Skeletal muscle satellite cell (primary cell): Measurements from ENCODE around the gene BRPF1.

Source experiments
- H3K27me3 ChIP-seq: 2 replicates; pipeline ENCODE4 v1.7.0; 2013; ENCODE audit warnings: low read length; ENCODE audit not compliant: control insufficient read depth, insufficient read depth
- H3K36me3 ChIP-seq: 2 replicates; pipeline ENCODE4 v1.7.0; 2013; ENCODE audit warnings: mild to moderate bottlenecking, control low read depth, low read length; ENCODE audit not compliant: insufficient read depth
- H3K4me1 ChIP-seq: 2 replicates; pipeline ENCODE4 v1.7.0; 2013; ENCODE audit warnings: low read length; ENCODE audit not compliant: control insufficient read depth, insufficient read depth
- H3K4me2 ChIP-seq: 2 replicates; pipeline ENCODE4 v1.7.0; 2013; ENCODE audit warnings: mild to moderate bottlenecking, low read length
- H3K4me3 ChIP-seq: 2 replicates; pipeline ENCODE4 v1.7.0; 2013; ENCODE audit warnings: low read length
- H3K9ac ChIP-seq: 2 replicates; pipeline ENCODE4 v1.7.0; 2013; ENCODE audit warnings: mild to moderate bottlenecking, low read depth, low read length, moderate library complexity
- H3K9me3 ChIP-seq: replicated peaks from 2 replicates; pipeline ENCODE4 v1.7.0; 2013; ENCODE audit warnings: mild to moderate bottlenecking, control low read depth, low read length

The BRPF1 gene

DNA sequence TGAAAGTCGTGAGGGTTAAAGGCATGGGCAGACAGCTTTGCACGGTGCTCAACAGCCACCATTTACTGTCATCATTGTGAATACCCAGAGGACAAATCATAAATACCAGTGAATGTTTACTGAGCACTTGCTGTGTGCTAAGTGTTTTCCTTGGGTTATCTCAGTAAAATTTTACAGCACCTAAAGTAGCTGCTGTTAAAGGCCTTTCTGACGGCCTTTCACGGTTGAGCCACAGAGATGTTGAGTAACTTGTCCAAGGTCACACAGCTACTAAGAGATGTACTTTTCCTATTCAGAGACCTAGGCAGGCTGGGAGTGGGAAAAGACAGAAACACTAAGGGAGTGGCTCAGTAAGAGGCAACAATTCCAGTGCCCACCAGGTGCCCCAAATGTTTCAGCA is 28.3 kb upstream of the BRPF1 start:
- H3K27me3 ChIP-seq, result peaks cover 22% of the 10 kb centered on the region
- H3K4me2 ChIP-seq, result no peak overlapping the region
- H3K9ac ChIP-seq, result no peak overlapping the region
- H3K9me3 ChIP-seq, result no peaks in the 10 kb centered on the region
- peaks cover 6% of the 10 kb centered on the region for H3K36me3 ChIP-seq
- no peak overlapping the region for H3K4me3 ChIP-seq
- H3K4me1 ChIP-seq, result peaks cover 11% of the 10 kb centered on the region

DNA sequence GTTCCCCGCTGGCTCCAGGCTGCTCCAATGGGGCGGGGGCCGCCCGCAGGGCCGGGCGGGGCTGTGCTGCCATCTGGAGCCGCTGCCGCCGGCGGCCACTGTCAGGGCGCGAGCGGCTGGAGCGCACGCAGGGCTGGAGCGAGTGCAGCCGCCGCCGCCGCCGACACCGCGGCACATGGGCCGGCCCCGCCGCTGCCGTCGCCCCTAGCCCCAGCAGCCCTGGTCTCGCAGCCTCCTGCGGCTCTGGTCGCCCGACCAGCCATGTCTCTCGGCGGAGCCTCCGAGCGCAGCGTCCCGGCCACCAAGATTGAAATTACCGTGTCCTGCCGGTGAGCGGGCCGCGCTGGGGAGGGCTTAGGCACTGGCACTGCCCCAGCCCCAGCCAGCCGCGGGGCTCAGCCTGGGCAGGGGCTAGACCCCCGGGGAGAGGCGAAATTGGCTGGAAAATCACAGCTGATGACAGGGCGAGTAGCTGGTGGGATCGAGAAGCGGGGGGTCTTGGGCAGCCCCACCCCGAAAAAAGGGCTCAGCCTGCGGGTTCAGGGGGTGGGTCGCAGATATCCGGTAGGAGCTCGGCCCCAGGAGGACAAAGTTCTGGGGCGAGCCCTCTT is 27.7 kb upstream of the BRPF1 start, which contains the start of gene CPNE9:
CPNE9 (plus strand) TSS at position 98 of the 611 bp plus-strand sequence; CDS start at position 262, 164 bp downstream.
- Histone ChIP-seq H3K36me3 (peaks cover 6% of the 10 kb centered on the region), H3K4me1 (peaks cover 11% of the 10 kb centered on the region), H3K27me3 (peaks cover 22% of the 10 kb centered on the region), H3K9me3 (no peaks in the 10 kb centered on the region), H3K4me3 (peak within 1 kb of the TSS; percentile 59), H3K4me2 (peak within 1 kb of the TSS; percentile 84), H3K9ac (no peak within 1 kb of the TSS)

DNA sequence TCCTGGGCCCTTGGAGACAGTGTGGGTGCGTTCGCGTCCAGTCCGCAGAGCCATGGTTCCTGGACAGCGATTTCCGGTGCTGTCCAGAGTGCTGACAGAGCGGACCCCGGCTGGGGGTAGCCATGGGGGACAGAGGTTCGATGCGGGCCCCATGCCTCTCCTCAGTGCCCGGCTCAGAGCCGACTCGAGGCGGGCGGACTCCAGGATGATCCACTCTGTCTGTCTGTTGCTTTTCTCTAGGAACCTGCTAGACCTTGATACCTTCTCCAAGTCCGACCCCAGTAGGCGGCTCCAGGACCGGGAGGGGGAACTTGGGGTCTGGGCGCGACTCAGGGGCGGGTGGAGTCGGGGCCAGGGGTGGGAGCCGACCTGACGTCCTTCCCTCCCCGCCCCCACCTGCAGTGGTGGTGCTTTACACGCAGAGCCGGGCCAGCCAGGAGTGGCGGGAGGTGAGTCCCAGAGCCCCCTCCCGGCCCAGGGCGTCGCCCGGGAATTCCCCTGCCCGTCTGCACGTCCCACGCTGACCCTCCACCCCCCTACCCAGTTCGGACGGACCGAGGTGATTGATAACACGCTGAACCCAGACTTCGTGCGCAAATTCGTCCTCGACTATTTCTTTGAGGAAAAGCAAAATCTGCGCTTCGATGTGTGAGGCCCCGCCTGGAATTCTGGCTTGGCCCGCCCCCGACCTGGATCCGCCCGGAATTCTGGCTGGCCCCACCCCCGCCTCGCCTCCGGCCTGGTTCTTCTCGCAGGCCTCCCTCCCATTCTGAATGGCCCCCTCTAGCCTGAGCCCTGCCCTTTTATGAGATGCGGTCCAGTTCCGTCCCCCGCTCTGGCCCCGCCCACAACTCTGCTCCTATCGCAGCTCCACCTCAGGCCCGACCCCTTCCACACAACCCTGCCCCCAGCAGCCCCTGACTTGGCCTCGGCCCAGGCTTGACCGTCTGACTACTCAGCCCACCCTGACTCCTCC is 26.9 kb upstream of the BRPF1 start:
- Histone ChIP-seq H3K4me3 (peak overlapping the region; percentile 59), H3K9ac (no peak overlapping the region), H3K9me3 (no peaks in the 10 kb centered on the region)

DNA sequence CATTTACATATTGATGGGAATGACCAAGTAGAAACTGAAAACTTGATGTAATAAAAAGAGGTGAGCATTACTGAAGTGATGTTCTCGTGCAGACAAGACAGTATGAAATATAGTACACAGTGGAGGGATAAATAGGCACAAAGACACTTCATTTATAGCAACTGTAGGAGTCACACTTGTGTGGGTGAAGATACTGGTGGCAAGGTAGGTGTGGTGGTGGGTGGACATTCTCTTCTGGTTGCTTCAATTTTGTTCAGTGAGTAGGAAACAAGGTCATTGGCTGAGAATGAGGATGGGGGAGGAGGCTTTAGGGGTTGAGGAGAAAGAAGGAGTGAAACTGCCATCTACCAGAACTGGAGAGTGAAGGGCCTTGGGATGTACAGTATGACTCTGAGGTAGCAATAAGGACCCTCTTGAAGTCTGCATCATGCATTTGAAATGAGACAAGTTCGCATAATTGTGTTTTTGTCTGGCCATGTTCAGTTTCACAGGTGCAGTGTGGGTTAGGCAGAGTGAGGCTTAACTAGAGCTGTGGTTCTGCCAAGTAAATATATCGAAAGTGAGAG is 21.3 kb upstream of the BRPF1 start:
- H3K27me3 ChIP-seq, result peaks cover 38% of the 10 kb centered on the region
- no peak overlapping the region for H3K9ac ChIP-seq
- H3K9me3 ChIP-seq, result no peaks in the 10 kb centered on the region

More for the DNA sequence above, 26.9 kb upstream of the BRPF1 start:
- Histone ChIP-seq H3K36me3 (peaks cover 4% of the 10 kb centered on the region), H3K4me1 (peaks cover 11% of the 10 kb centered on the region), H3K27me3 (peaks cover 22% of the 10 kb centered on the region), H3K4me2 (peak overlapping the region; percentile 84)

DNA sequence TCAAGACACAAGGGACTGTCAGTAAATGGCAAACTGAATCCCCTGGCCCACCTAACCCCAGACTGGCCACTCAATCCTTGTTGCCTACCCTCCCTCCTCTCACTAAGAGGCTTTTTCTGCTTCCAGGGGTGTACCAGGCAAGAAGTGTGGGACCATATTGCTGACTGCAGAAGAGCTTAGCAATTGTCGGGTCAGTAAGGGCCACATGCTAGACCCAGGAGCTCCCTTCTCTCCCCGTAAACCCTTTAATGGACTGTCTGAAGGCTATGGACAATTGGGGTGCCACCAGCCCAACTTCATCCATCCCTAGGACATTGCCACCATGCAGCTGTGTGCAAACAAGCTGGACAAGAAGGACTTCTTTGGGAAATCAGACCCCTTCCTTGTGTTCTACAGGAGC is 19.1 kb upstream of the BRPF1 start:
- H3K36me3 ChIP-seq, result no peaks in the 10 kb centered on the region
- no peaks in the 10 kb centered on the region for H3K9me3 ChIP-seq
- peaks cover 4% of the 10 kb centered on the region for H3K4me1 ChIP-seq
- H3K4me3 ChIP-seq, result no peak overlapping the region
- H3K27me3 ChIP-seq, result peaks cover 26% of the 10 kb centered on the region
- no peak overlapping the region for H3K4me2 ChIP-seq
- H3K9ac ChIP-seq, result no peak overlapping the region

More for the DNA sequence above, 21.3 kb upstream of the BRPF1 start:
- Histone ChIP-seq H3K4me3 (no peak overlapping the region), H3K4me1 (no peaks in the 10 kb centered on the region), H3K36me3 (no peaks in the 10 kb centered on the region), H3K4me2 (no peak overlapping the region)

DNA sequence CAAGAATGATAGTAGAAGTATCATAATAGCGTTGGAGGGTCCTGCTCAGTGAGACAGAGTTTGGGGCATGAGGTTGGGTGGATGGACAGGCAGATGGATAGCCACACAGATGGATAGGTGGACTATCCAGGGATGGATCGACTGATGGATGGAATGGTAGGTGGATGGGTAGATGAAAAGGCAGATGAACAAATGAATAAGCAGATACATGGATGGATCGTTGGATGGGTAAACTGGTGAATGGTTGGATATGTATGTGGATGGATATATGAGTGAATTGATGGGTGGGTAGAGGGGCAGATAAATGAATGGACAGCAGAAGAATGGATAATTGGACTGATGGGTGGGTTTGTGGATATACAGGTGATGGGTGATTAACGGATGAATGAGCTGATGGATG is 18.4 kb upstream of the BRPF1 start:
- Histone ChIP-seq H3K4me1 (peaks cover 4% of the 10 kb centered on the region), H3K27me3 (peaks cover 33% of the 10 kb centered on the region), H3K4me2 (no peak overlapping the region), H3K9ac (no peak overlapping the region), H3K9me3 (no peaks in the 10 kb centered on the region), H3K4me3 (no peak overlapping the region), H3K36me3 (no peaks in the 10 kb centered on the region)

DNA sequence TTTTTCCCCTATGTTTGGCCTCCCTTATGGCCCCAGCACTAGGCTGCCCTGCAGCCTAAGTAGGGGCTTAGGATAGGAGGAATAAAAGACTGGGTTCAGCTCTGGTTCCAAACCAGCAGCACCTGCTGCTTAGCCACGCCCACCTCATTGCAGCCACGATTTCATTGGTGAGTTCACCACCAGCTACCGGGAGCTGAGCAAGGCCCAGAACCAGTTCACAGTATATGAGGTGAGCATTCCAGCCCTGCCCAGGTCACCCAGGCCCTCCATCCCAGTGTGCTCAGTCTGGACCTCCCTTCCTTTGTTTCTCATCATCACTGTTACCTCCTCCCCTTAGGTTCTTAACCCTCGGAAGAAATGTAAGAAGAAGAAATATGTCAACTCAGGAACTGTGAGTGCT is 16.4 kb upstream of the BRPF1 start:
- H3K36me3 ChIP-seq, result no peaks in the 10 kb centered on the region
- no peak overlapping the region for H3K4me3 ChIP-seq
- no peak overlapping the region for H3K4me2 ChIP-seq

DNA sequence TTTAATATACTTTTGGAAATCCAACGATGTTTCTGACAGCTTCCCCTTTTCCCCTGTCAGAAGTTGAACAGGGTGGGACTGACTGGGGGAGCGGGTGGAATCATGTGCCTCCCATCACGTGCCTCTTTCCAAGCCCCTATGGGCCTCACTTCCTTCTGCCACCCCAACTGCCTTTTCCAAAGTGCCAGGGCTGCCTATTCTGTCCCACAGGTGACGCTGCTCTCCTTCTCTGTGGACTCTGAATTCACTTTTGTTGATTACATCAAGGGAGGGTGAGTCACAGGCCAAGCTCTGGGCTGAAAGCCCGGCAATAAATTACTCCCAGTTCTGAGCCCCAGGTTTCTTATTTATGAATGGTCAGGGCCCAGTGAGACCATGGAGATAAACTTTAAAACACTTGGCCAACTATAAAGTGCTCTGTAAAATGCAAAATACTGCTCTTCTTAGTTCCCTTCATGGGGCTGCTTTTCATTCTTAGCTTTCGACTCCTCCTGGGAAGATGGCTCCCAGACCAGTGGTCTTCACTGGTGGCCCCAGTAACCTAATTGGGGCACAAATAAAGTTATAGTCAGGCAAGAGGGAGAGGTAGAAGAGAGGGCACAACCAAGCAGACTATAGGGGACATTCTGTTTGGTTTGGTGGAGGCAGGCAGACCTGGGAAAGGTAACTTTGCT is 15.6 kb upstream of the BRPF1 start:
- H3K9ac ChIP-seq, result no peak overlapping the region
- H3K4me2 ChIP-seq, result no peak overlapping the region
- H3K4me1 ChIP-seq, result peaks cover 4% of the 10 kb centered on the region
- peaks cover 33% of the 10 kb centered on the region for H3K27me3 ChIP-seq
- no peaks in the 10 kb centered on the region for H3K36me3 ChIP-seq
- no peak overlapping the region for H3K4me3 ChIP-seq
- no peaks in the 10 kb centered on the region for H3K9me3 ChIP-seq

More for the DNA sequence above, 16.4 kb upstream of the BRPF1 start:
- no peaks in the 10 kb centered on the region for H3K9me3 ChIP-seq
- peaks cover 37% of the 10 kb centered on the region for H3K27me3 ChIP-seq
- H3K9ac ChIP-seq, result no peak overlapping the region
- H3K4me1 ChIP-seq, result peaks cover 4% of the 10 kb centered on the region

DNA sequence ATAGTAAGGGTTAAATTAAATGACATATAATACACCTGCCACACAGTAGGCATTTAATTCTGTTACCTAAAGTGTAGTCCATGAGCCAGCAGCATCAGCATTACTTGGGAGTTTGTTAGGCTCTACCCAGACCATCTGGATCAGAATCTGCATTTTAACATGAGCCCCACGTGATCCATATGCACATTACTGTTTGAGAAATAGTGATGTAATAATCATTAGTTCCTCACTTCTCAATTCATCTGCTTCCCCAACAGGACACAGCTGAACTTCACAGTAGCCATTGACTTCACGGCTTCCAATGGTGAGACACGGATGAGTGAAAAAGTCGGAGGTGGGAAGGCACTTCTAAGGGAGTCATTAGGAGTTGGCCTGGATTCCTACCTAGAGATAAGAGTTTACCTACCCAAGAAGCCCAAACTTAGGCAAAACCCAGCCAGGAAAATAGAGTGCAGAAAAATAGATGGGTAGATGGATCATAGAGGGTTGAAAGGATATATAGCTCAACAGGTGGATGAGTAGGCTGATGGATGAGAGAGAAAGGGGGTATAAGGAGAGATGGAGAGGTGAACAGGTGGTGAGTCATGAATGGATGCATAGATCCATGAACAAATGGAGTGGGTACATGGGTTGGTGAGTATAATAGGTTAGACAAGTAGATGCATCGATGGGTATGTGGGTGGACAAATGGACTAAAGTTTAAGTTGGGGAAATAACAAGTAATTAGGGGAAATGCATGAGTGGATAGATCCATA is 14.6 kb upstream of the BRPF1 start:
- Histone ChIP-seq H3K4me2 (no peak overlapping the region), H3K4me3 (no peak overlapping the region), H3K27me3 (peaks cover 35% of the 10 kb centered on the region), H3K9ac (no peak overlapping the region), H3K9me3 (no peaks in the 10 kb centered on the region), H3K4me1 (peaks cover 4% of the 10 kb centered on the region), H3K36me3 (no peaks in the 10 kb centered on the region)

DNA sequence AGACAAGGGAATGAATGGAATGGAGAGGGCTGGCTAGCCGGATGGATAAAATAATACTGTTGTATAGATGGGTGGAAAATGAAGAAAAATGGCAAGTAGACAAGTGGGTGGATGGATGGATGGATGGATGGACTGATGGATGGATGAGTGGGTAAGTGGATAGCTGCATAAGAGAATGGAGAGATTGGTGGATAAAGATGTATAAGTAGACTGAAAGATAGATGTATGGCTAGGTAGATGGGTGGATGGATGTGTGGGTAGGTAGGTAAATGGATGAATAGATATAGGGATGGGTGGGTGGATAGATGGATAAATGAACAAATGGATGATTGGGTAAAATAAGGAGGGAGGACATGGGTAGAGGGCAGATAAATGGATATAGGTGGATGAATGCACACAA is 14.0 kb upstream of the BRPF1 start:
- Histone ChIP-seq H3K4me2 (no peak overlapping the region), H3K4me1 (peaks cover 4% of the 10 kb centered on the region)

More for the DNA sequence above, 14.0 kb upstream of the BRPF1 start:
- H3K4me3 ChIP-seq, result no peak overlapping the region
- no peak overlapping the region for H3K9ac ChIP-seq
- H3K36me3 ChIP-seq, result no peaks in the 10 kb centered on the region
- H3K9me3 ChIP-seq, result no peaks in the 10 kb centered on the region
- H3K27me3 ChIP-seq, result peaks cover 34% of the 10 kb centered on the region
